ENCODE data around the gene GPR55.

The GPR55 gene

GRCh38 chr2:230924092-230924469 is 961 bp downstream of the GPR55 start:
- H3K36me3 ChIP-seq (ENCODE audit: control insufficient read depth, insufficient read depth, low read length, severe bottlenecking): no peaks in the 10 kb centered on the region
- no peak overlapping the region for H3K9ac ChIP-seq (ENCODE audit: low read length)
- no peak for DNase-seq (ENCODE audit: low read depth)
- peaks cover 36% of the 10 kb centered on the region for H3K27me3 ChIP-seq (replicated peaks; ENCODE audit: control insufficient read depth, insufficient read depth, low read length)
- H3K4me3 ChIP-seq (ENCODE audit: low read length): no peak overlapping the region
- no peaks in the 10 kb centered on the region for H3K9me3 ChIP-seq (ENCODE audit: control insufficient read depth, low read length)
- H3K4me1 ChIP-seq (ENCODE audit: control insufficient read depth, insufficient read depth, low read length): no peaks in the 10 kb centered on the region

- H3K27me3 ChIP-seq (replicated peaks; ENCODE audit: control insufficient read depth, insufficient read depth, low read length): peaks cover 35% of the 10 kb centered on the region
- no peaks in the 10 kb centered on the region for H3K36me3 ChIP-seq (ENCODE audit: control insufficient read depth, insufficient read depth, low read length, severe bottlenecking)
- H3K4me3 ChIP-seq (ENCODE audit: low read length): no peak overlapping the region
- no peaks in the 10 kb centered on the region for H3K4me1 ChIP-seq (ENCODE audit: control insufficient read depth, insufficient read depth, low read length)
- DNase-seq (ENCODE audit: low read depth): no peak
- no peaks in the 10 kb centered on the region for H3K9me3 ChIP-seq (ENCODE audit: control insufficient read depth, low read length)
- H3K9ac ChIP-seq (ENCODE audit: low read length): no peak overlapping the region
Measured at GRCh38 chr2:230922951-230923717, 1.9 kb downstream of the GPR55 start.

DNA sequence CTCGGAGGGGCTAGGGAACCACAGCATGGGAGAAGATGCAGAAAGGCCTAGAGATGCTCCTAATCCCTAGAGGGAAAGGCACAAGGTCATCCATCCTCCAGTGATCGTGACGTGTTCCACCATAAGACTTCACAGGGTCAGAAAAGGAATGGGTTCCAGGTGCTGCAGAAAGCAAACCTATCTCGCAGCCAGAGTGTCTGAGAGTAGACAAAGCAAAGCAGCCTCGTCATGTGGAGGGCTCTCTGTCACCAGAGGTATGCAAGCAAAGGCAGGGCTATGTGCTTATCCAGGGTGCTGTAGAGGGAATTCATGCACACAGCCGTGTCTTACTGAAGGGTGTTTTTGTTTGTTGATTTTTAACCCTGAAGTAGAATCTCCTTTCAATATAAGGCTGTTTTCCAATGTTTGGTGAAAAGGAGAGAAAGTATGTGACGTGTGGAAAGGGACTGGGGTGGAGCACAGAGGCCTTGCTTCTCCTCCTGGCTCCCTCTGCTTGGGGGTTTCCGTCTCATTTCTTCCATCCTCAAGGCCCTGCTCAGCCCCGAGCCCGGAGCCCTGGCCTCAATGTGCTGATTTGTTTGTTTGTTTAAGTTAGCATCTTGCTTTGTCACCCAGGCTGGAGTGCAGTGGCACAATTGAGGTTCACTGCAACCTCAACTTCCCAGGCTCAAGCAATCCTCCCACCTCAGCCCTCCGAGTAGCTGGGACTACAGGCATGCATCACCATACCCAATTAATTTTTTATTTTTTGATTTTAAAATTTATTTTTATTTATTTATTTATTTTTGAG is 3.0 kb downstream of the GPR55 start:
- no peak overlapping the region for H3K4me3 ChIP-seq (ENCODE audit: low read length)

GRCh38 chr2:230920167-230920566 is 4.9 kb downstream of the GPR55 start:
- H3K9me3 ChIP-seq (ENCODE audit: control insufficient read depth, low read length): no peaks in the 10 kb centered on the region
- H3K9ac ChIP-seq (ENCODE audit: low read length): no peak overlapping the region
- H3K4me3 ChIP-seq (ENCODE audit: low read length): no peak overlapping the region
- H3K27me3 ChIP-seq (replicated peaks; ENCODE audit: control insufficient read depth, insufficient read depth, low read length): peaks cover 32% of the 10 kb centered on the region
- DNase-seq (ENCODE audit: low read depth): no peak
- H3K36me3 ChIP-seq (ENCODE audit: control insufficient read depth, insufficient read depth, low read length, severe bottlenecking): no peaks in the 10 kb centered on the region
- no peaks in the 10 kb centered on the region for H3K4me1 ChIP-seq (ENCODE audit: control insufficient read depth, insufficient read depth, low read length)

More for the DNA sequence above, 3.0 kb downstream of the GPR55 start:
- Histone ChIP-seq H3K36me3 (ENCODE audit: control insufficient read depth, insufficient read depth, low read length, severe bottlenecking) (no peaks in the 10 kb centered on the region), H3K4me1 (ENCODE audit: control insufficient read depth, insufficient read depth, low read length) (no peaks in the 10 kb centered on the region), H3K27me3 (replicated peaks; ENCODE audit: control insufficient read depth, insufficient read depth, low read length) (peaks cover 32% of the 10 kb centered on the region), H3K9me3 (ENCODE audit: control insufficient read depth, low read length) (no peaks in the 10 kb centered on the region), H3K9ac (ENCODE audit: low read length) (no peak overlapping the region)
- DNase-seq (ENCODE audit: low read depth): no peak

DNA sequence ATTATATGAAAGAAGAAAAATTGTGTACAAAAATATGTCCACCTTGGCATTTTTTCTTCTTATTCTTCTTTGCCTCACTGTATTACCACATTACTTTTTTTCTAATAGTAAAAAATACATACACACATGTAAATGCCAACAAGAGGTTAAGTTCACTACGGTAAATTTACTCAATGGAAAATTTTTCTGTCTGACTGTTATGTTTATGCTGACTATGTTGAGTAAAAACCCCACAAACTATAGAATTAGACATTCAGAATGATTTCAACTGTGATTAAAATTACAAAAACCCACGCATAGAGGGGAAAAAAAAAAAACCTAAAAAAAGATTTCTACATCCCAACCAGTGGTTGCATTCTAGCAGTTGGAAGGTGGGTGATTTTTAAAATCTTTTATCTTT is 5.4 kb downstream of the GPR55 start:
- DNase-seq (ENCODE audit: low read depth): no peak
- H3K36me3 ChIP-seq (ENCODE audit: control insufficient read depth, insufficient read depth, low read length, severe bottlenecking): no peaks in the 10 kb centered on the region
- H3K4me3 ChIP-seq (ENCODE audit: low read length): no peak overlapping the region
- H3K9ac ChIP-seq (ENCODE audit: low read length): no peak overlapping the region
- no peaks in the 10 kb centered on the region for H3K9me3 ChIP-seq (ENCODE audit: control insufficient read depth, low read length)
- H3K27me3 ChIP-seq (replicated peaks; ENCODE audit: control insufficient read depth, insufficient read depth, low read length): peaks cover 27% of the 10 kb centered on the region
- no peaks in the 10 kb centered on the region for H3K4me1 ChIP-seq (ENCODE audit: control insufficient read depth, insufficient read depth, low read length)

DNA sequence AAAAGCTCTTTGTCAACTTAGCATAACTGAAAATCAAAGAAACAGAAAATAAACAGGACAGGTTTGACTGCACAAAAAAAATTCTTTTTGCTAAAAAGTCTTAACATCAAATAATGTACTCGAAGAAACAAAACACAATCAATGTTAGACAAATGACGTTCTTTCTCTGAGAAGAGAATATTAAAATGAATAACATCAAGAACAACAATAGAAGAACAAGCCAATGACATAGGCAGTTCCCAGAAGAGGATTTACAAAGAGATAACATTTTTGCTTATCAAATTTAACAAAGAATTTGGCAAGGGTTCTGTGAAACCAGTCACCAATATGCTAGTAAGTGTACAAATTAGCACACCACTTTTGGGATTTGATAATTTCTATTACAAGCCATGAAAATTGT is 5.8 kb downstream of the GPR55 start:
- no peaks in the 10 kb centered on the region for H3K9me3 ChIP-seq (ENCODE audit: control insufficient read depth, low read length)
- H3K4me3 ChIP-seq (ENCODE audit: low read length): no peak overlapping the region
- no peak for DNase-seq (ENCODE audit: low read depth)
- no peaks in the 10 kb centered on the region for H3K4me1 ChIP-seq (ENCODE audit: control insufficient read depth, insufficient read depth, low read length)
- H3K27me3 ChIP-seq (replicated peaks; ENCODE audit: control insufficient read depth, insufficient read depth, low read length): peaks cover 24% of the 10 kb centered on the region
- H3K9ac ChIP-seq (ENCODE audit: low read length): no peak overlapping the region
- H3K36me3 ChIP-seq (ENCODE audit: control insufficient read depth, insufficient read depth, low read length, severe bottlenecking): no peaks in the 10 kb centered on the region

GRCh38 chr2:230916218-230916617 is 8.8 kb downstream of the GPR55 start:
- H3K4me1 ChIP-seq (ENCODE audit: control insufficient read depth, insufficient read depth, low read length): no peaks in the 10 kb centered on the region
- peaks cover 15% of the 10 kb centered on the region for H3K27me3 ChIP-seq (replicated peaks; ENCODE audit: control insufficient read depth, insufficient read depth, low read length)
- H3K36me3 ChIP-seq (ENCODE audit: control insufficient read depth, insufficient read depth, low read length, severe bottlenecking): no peaks in the 10 kb centered on the region
- DNase-seq (ENCODE audit: low read depth): no peak
- H3K9me3 ChIP-seq (ENCODE audit: control insufficient read depth, low read length): no peaks in the 10 kb centered on the region
- H3K4me3 ChIP-seq (ENCODE audit: low read length): no peak overlapping the region
- H3K9ac ChIP-seq (ENCODE audit: low read length): no peak overlapping the region

DNA sequence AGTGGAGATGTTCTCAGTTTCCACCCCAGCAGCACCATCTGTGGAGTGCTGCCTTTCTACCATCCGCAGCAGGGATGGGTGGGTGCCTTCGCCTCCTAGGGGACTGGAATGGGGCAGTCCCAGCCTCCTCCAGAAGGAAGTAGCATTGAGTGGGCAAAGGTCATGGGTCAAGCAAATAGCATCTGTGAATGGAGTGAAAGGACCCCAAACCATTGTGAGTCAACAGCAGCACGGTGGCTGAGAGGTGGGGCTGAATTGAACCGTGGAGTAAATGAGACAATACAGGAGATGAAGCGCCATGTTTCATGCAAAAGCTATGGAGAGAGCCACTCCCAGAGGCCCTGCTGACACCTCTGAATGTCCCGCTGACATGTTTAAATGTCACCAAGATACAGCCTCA is 9.7 kb downstream of the GPR55 start:
- no peak for DNase-seq (ENCODE audit: low read depth)
- Histone ChIP-seq H3K9ac (ENCODE audit: low read length) (no peak overlapping the region), H3K4me1 (ENCODE audit: control insufficient read depth, insufficient read depth, low read length) (no peaks in the 10 kb centered on the region), H3K4me3 (ENCODE audit: low read length) (no peak overlapping the region), H3K36me3 (ENCODE audit: control insufficient read depth, insufficient read depth, low read length, severe bottlenecking) (no peaks in the 10 kb centered on the region), H3K9me3 (ENCODE audit: control insufficient read depth, low read length) (no peaks in the 10 kb centered on the region), H3K27me3 (replicated peaks; ENCODE audit: control insufficient read depth, insufficient read depth, low read length) (peaks cover 14% of the 10 kb centered on the region)

GRCh38 chr2:230914886-230915285 is 10.2 kb downstream of the GPR55 start:
- Histone ChIP-seq H3K4me1 (ENCODE audit: control insufficient read depth, insufficient read depth, low read length) (no peaks in the 10 kb centered on the region), H3K27me3 (replicated peaks; ENCODE audit: control insufficient read depth, insufficient read depth, low read length) (peaks cover 14% of the 10 kb centered on the region), H3K9me3 (ENCODE audit: control insufficient read depth, low read length) (no peaks in the 10 kb centered on the region), H3K9ac (ENCODE audit: low read length) (no peak overlapping the region), H3K36me3 (ENCODE audit: control insufficient read depth, insufficient read depth, low read length, severe bottlenecking) (no peaks in the 10 kb centered on the region), H3K4me3 (ENCODE audit: low read length) (no peak overlapping the region)
- DNase-seq (ENCODE audit: low read depth): no peak

GRCh38 chr2:230913406-230914143 is 11.5 kb downstream of the GPR55 start:
- DNase-seq (ENCODE audit: low read depth): no peak
- Histone ChIP-seq H3K36me3 (ENCODE audit: control insufficient read depth, insufficient read depth, low read length, severe bottlenecking) (no peaks in the 10 kb centered on the region), H3K4me1 (ENCODE audit: control insufficient read depth, insufficient read depth, low read length) (no peaks in the 10 kb centered on the region), H3K9me3 (ENCODE audit: control insufficient read depth, low read length) (no peaks in the 10 kb centered on the region), H3K9ac (ENCODE audit: low read length) (no peak overlapping the region), H3K4me3 (ENCODE audit: low read length) (no peak overlapping the region), H3K27me3 (replicated peaks; ENCODE audit: control insufficient read depth, insufficient read depth, low read length) (peaks cover 19% of the 10 kb centered on the region)

DNA sequence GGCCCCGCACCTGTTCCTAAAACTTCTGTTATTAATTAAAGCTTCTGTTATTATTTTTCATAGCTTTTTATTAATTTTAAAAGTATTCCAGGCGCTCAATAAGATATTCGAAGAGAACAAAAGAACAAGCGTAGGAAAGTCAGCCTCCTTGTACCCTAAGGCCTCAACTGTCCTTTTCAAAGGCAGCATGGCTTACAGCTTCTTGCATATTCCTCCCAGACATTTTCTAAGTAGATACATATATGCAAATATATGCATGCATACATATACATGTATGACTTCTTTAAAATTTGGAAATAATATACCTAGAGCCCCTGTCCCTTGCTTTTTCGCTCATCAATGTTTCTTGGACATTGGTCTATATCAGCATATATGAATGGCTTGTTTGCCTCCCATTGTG is 12.3 kb downstream of the GPR55 start:
- H3K27me3 ChIP-seq (replicated peaks; ENCODE audit: control insufficient read depth, insufficient read depth, low read length): peaks cover 19% of the 10 kb centered on the region
- no peaks in the 10 kb centered on the region for H3K4me1 ChIP-seq (ENCODE audit: control insufficient read depth, insufficient read depth, low read length)
- no peaks in the 10 kb centered on the region for H3K36me3 ChIP-seq (ENCODE audit: control insufficient read depth, insufficient read depth, low read length, severe bottlenecking)
- H3K9ac ChIP-seq (ENCODE audit: low read length): no peak overlapping the region
- H3K9me3 ChIP-seq (ENCODE audit: control insufficient read depth, low read length): no peaks in the 10 kb centered on the region
- no peak for DNase-seq (ENCODE audit: low read depth)
- no peak overlapping the region for H3K4me3 ChIP-seq (ENCODE audit: low read length)
